H1 (cell line): Measurements from ENCODE around the gene NKAIN1.

ENCODE experiments used
- JUN ChIP-seq: IDR thresholded peaks from 2 replicates; pipeline ENCODE4 v1.6.1; 2011; ENCODE audit warnings: low read depth, mild to moderate bottlenecking, improper control_type of control experiment, low read length
- POLR2A ChIP-seq, 2 experiments: IDR thresholded peaks; 1 replicate in 1 of 2; 2 replicates in 1 of 2; pipeline ENCODE4 v1.6.1; 2011; ENCODE audit warnings: low read depth in 2 of 2, low read length in 2 of 2, mild to moderate bottlenecking in 2 of 2; ENCODE audit errors: control extremely low read depth in 1 of 2
- RAD21 ChIP-seq, 2 experiments: IDR thresholded peaks in 1 of 2; conservative IDR thresholded peaks in 1 of 2; 2 replicates each; pipeline ENCODE4 v1.6.1; 2011; ENCODE audit warnings: low read depth in 2 of 2, low read length in 2 of 2, improper control_type of control experiment in 1 of 2, inconsistent platforms in 1 of 2, mild to moderate bottlenecking in 1 of 2, moderate library complexity in 1 of 2
- TAF1 ChIP-seq: IDR thresholded peaks from 2 replicates; pipeline ENCODE4 v1.6.1; 2011; ENCODE audit warnings: mild to moderate bottlenecking, low read depth, low read length
- TF ChIP-seq, protein P1 (sequence below): IDR thresholded peaks from 2 replicates; pipeline ENCODE4 v1.6.1; 2012; ENCODE audit warnings: inconsistent platforms
- TF ChIP-seq, protein P2 (sequence below), 3 experiments: IDR thresholded peaks; 1 replicate in 2 of 3; 2 replicates in 1 of 3; pipeline versions ENCODE4 v1.5.1 to v1.6.1; 2011; ENCODE audit warnings: low read length in 3 of 3, mild to moderate bottlenecking in 3 of 3, inconsistent platforms in 2 of 3, low read depth in 1 of 3, moderate library complexity in 1 of 3; ENCODE audit not compliant: insufficient read depth in 1 of 3; ENCODE audit errors: control extremely low read depth in 1 of 3

DNA sequence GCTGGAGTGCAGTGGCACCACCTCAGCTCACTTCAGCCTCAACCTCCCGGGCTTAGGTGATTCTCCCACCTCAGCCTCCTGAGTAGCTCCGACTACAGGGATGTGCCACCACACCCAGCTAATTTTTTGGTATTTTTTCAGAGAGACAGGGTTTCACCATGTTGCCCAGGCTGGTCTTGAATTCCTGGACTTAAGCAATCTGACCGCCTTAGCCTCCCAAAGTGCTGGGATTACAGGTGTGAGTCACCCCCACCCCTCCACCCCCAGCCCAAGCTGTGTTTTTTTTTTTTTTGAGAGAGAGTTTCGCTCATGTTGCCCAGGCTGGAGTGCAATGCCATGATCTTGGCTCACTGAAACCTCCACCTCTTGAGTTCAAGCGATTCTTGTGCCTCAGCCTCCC lies 75.4 kb downstream of the NKAIN1 start:
- TF ChIP-seq, protein P1, sequence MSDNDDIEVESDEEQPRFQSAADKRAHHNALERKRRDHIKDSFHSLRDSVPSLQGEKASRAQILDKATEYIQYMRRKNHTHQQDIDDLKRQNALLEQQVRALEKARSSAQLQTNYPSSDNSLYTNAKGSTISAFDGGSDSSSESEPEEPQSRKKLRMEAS = no peak
- TF ChIP-seq, protein P2, sequence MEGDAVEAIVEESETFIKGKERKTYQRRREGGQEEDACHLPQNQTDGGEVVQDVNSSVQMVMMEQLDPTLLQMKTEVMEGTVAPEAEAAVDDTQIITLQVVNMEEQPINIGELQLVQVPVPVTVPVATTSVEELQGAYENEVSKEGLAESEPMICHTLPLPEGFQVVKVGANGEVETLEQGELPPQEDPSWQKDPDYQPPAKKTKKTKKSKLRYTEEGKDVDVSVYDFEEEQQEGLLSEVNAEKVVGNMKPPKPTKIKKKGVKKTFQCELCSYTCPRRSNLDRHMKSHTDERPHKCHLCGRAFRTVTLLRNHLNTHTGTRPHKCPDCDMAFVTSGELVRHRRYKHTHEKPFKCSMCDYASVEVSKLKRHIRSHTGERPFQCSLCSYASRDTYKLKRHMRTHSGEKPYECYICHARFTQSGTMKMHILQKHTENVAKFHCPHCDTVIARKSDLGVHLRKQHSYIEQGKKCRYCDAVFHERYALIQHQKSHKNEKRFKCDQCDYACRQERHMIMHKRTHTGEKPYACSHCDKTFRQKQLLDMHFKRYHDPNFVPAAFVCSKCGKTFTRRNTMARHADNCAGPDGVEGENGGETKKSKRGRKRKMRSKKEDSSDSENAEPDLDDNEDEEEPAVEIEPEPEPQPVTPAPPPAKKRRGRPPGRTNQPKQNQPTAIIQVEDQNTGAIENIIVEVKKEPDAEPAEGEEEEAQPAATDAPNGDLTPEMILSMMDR (IDR thresholded peaks at IDR 0.05; ENCODE audit: control extremely low read depth in 1 of 3, insufficient read depth in 1 of 3, low read depth in 1 of 3, low read length in 3 of 3) = no peak
- TF ChIP-seq POLR2A (IDR thresholded peaks at IDR 0.05; ENCODE audit: control extremely low read depth in 1 of 2, low read depth in 2 of 2, low read length in 2 of 2) (no peak), TAF1 (no peak), RAD21 (IDR thresholded peaks at IDR 0.05 in 1 of 2, conservative IDR thresholded peaks at IDR 0.05 in 1 of 2; ENCODE audit: low read depth in 2 of 2, low read length in 2 of 2) (no peak), JUN (no peak)
